Skin epidermis (tissue), 12 donors: ENCODE measurements around the gene TAGLN.
A peak's percentile ranks its signal among the peaks of the same experiment; 100 is the strongest.

Experiments
- H3K27ac ChIP-seq, 21 experiments: fragments of 200-600 bp; sonication (generic) in 11 of 21; one replicate each; pipeline ENCODE4 v1.5.0; 2020; ENCODE audit warnings: mild to moderate bottlenecking in 3 of 21, inconsistent platforms in 2 of 21, moderate library complexity in 2 of 21
- H3K4me3 ChIP-seq, 7 experiments: fragments of 200-600 bp; sonication (generic) in 2 of 7; one replicate each; pipeline ENCODE4 v1.5.0; 2020; ENCODE audit warnings: inconsistent platforms in 2 of 7, mild to moderate bottlenecking in 2 of 7, moderate library complexity in 1 of 7

Gene TAGLN

GRCh38 chr11:117223741-117224689 is 24.8 kb downstream of the TAGLN start:
- Histone ChIP-seq H3K27ac (peak overlapping the region in 4 of 21 experiments; percentile 8 to 47 (median 42)), H3K4me3 (no peak overlapping the region)

- no peak overlapping the region for H3K27ac ChIP-seq
- H3K4me3 ChIP-seq, result no peak overlapping the region
Measured at GRCh38 chr11:117225553-117226170, 26.5 kb downstream of the TAGLN start.

- Histone ChIP-seq H3K4me3 (no peak overlapping the region), H3K27ac (no peak overlapping the region)
Measured at GRCh38 chr11:117226388-117227385, 27.5 kb downstream of the TAGLN start.

DNA sequence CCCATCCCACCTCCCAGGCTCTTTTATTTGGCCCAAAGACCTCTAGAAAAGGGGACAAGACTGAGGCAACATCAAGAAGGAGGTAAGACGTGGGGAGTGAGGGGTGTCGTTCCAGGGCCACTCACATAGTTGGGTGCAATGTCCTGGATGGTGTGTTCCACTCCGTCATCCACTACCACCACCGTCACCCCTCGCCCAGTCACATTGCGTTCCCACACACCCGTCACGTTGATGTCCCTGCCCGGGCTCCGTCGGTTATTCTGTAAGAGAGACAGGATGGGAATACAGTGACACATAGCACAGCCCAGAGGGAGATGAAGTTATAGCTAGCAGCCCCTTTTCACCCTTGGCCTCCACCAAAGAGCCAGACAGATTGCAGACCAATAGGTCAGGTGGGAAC is 28.9 kb downstream of the TAGLN start:
- Histone ChIP-seq H3K4me3 (no peak overlapping the region), H3K27ac (no peak overlapping the region)

GRCh38 chr11:117229411-117229810 is 30.2 kb downstream of the TAGLN start:
- peak overlapping the region in 9 of 21 experiments; percentile 22 to 99 (median 95) for H3K27ac ChIP-seq
- no peak overlapping the region for H3K4me3 ChIP-seq

DNA sequence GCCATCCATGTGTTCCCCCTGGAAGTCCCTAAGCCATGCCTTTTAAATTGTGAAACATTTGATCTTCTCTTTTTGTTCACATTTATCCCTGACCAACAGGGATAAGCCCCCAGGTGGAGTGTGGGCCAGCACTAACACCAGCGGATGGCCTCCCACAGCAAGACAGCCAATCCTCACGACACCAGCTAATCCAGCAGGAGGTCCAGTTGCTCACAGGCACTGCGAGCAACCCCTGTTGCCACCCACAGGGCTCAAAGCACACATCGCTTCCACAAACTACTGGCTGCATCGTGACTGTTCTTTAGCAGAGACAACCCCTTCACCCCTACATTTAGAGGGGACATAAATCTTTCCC is 30.7 kb downstream of the TAGLN start:
- peak overlapping the region in 12 of 21 experiments; percentile 7 to 99 (median 95) for H3K27ac ChIP-seq

GRCh38 chr11:117230286-117230961 is 31.3 kb downstream of the TAGLN start:
- Histone ChIP-seq H3K4me3 (peak overlapping the region in 6 of 7 experiments; percentile 7 to 96 (median 90)), H3K27ac (peak overlapping the region in 19 of 21 experiments; percentile 7 to 99 (median 95))

More for the DNA sequence above, 30.7 kb downstream of the TAGLN start:
- peak overlapping the region in 1 of 7 experiments; percentile 7 for H3K4me3 ChIP-seq

GRCh38 chr11:117230999-117231841 is 32.0 kb downstream of the TAGLN start:
- H3K4me3 ChIP-seq, result peak overlapping the region; percentile 73 to 96 (median 94)
- peak overlapping the region; percentile 12 to 99 (median 95) for H3K27ac ChIP-seq

GRCh38 chr11:117231842-117232091 is 32.6 kb downstream of the TAGLN start, which contains the start of gene PCSK7:
Gene PCSK7 (minus strand): TSS chr11:117232073. CDS start chr11:117229844, 2,229 bp downstream.
- peak within 1 kb of the TSS; percentile 73 to 96 (median 94) for H3K4me3 ChIP-seq

DNA sequence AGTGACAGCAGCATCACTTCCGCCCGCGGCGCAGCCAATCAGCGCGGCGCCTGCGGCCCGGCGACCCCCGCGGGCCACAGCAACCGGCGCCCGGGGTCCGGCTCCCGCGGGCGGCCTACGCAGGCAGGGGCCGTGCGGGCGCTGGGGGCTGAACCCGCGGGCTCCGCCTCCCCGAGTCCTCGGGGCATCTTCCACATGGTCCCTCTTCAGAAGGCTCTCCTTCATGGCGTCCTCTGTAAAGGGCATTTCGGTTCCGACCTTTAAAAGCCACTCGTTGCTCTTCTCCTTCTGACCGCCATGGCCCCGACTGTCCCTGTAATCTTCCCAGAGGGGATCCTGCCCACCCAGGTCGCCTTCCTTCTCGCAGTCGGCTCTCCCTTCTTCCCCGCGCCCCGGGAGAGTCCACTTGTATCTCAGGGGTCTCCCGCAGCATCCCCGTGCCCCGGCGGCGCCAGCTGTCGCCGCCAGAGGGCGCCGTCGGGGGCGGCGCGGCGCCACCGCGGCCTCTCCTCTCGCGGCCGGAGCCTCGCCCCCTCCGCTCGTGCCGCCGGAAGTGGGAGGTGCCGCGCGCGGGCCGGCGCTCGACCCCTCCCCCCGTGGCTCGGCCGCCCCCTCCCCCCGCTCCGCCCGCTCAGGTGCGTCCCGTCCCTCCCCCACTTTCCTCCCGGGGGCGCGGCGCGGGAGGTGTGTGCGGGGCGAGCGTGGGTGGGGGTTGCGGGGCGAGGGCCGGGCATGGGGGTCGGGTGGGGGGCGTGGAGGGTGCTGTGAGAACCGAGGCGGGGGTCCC is 33.1 kb downstream of the TAGLN start, which contains the start of gene RNF214:
TSS of gene RNF214 (plus strand) at position 580 of the 787 bp plus-strand sequence. CDS start 1,602 bp downstream, outside the sequence.
- Histone ChIP-seq H3K4me3 (peak within 1 kb of the TSS; percentile 73 to 96 (median 94)), H3K27ac (peak within 1 kb of the TSS; percentile 89 to 99 (median 95))

More at GRCh38 chr11:117231842-117232091, 32.6 kb downstream of the TAGLN start, which contains the start of gene PCSK7:
- peak within 1 kb of the TSS; percentile 89 to 99 (median 95) for H3K27ac ChIP-seq

- Histone ChIP-seq H3K4me3 (peak overlapping the region; percentile 73 to 96 (median 94)), H3K27ac (peak overlapping the region; percentile 89 to 99 (median 95))
Measured at GRCh38 chr11:117232911-117233409, 33.8 kb downstream of the TAGLN start.

GRCh38 chr11:117238221-117238620 is 39.1 kb downstream of the TAGLN start:
- H3K4me3 ChIP-seq, result no peak overlapping the region
- no peak overlapping the region for H3K27ac ChIP-seq

GRCh38 chr11:117239295-117239694 is 40.1 kb downstream of the TAGLN start:
- no peak overlapping the region for H3K27ac ChIP-seq
- H3K4me3 ChIP-seq, result no peak overlapping the region

GRCh38 chr11:117248341-117248740 is 49.2 kb downstream of the TAGLN start:
- H3K4me3 ChIP-seq, result no peak overlapping the region
- H3K27ac ChIP-seq, result no peak overlapping the region

DNA sequence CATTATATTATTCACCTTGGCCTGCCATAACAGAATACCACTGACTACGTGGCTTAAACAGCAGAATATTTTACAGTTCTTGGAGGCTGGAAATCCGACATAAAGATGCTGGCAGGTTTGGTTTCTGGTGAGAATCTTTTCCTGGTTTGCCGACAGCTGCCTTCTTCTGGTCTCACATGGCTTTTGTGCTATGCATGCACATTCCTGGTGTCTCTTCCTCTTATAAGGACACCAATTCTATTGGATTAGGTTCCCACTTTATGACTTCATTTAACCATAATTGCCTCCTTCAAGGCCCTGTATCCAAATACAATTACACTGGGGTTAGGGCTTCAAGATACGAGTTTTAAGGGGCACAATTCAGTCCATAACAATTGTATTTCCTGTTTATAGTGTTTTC is 50.4 kb downstream of the TAGLN start:
- no peak overlapping the region for H3K27ac ChIP-seq
- no peak overlapping the region for H3K4me3 ChIP-seq

DNA sequence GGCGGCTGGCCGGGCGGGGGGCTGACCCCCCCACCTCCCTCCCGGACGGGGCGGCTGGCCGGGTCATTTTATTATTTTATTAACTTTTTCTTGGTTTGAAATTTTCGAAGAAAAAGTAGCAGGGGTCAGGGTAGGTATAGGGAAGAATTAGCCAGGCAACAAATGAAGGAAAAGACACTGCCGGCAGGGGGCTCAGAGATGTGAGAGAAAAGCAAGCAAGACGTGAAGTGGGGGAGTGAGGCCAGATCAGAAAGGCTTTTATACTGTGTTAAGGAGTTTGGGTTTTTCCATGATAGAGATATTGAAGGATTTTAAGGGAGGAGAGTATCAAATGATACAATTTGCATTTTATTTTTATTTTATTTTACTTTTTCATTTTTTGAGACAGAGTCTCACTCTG is 52.3 kb downstream of the TAGLN start:
- no peak overlapping the region for H3K27ac ChIP-seq
- H3K4me3 ChIP-seq, result no peak overlapping the region

GRCh38 chr11:117255966-117256365 is 56.8 kb downstream of the TAGLN start:
- no peak overlapping the region for H3K27ac ChIP-seq
- no peak overlapping the region for H3K4me3 ChIP-seq
